HCT116 (cell line): ENCODE results near the gene IL21R. TPM values are rescaled to one million over a fixed set of nuclear protein-coding genes. Genes with fewer than 3 reads are reported as not detected.
A peak's percentile ranks its signal among the peaks of the same experiment; 100 is the strongest.

Source experiments
- ATAC-seq: fragments of 200-7000 bp; cut with Tn5 transposase; 2 replicates; pipeline ENCODE4 v1.9.1; 2020; ENCODE audit warnings: mild to moderate bottlenecking, moderate library complexity
- BruUV-seq: library from RNA; stranded (reverse); fragments of 400-500 nt; replicated peaks from 2 replicates; lab custom pipeline; 2021; lab: Mats Ljungman, UMichigan
- CTCF ChIA-PET: fragments of 300-600 bp; sonication (Branson Sonifier 250); formaldehyde crosslinking; loops from one replicate; lab custom pipeline; 2021; ENCODE audit warnings: antibody characterized with exemption; lab: Charles Lee
- POLR2A ChIA-PET: fragments of 300-600, 350-600 bp; sonication (Branson Sonifier 250); formaldehyde crosslinking; loops from one replicate; lab custom pipeline; 2021; ENCODE audit warnings: antibody characterized with exemption; lab: Charles Lee
- RAD21 ChIA-PET, 2 experiments: fragments of 300-600 bp; sonication (Branson Sonifier 250); formaldehyde crosslinking; loops; one replicate each; lab custom pipeline; 2023; ENCODE audit warnings: low total read pairs in 2 of 2; ENCODE audit not compliant: uncharacterized antibody in 2 of 2, unreplicated experiment in 2 of 2, low non-redundant PET in 1 of 2; lab: Charles Lee
- DNase-seq: peaks from one replicate; pipeline ENCODE4 v3.0.0-alpha.2; 2010; ENCODE audit warnings: low read depth, low spot score
- H2AFZ ChIP-seq: fragments of 200-600 bp; shearing (Covaris generic), sonication (generic); 2 replicates; pipeline ENCODE4 v1.6.1; 2017; ENCODE audit warnings: low read depth, mixed run types, mixed read lengths, antibody characterized with exemption, low read length; ENCODE audit not compliant: poor library complexity, severe bottlenecking
- H3K27ac ChIP-seq: 2 replicates; pipeline ENCODE4 v1.5.1; 2012; ENCODE audit warnings: low read depth, low read length
- H3K27me3 ChIP-seq: fragments of 200-600 bp; sonication (generic); 2 replicates; pipeline ENCODE4 v1.6.1; 2016; ENCODE audit warnings: mixed run types, low read length, mixed read lengths; ENCODE audit not compliant: insufficient read depth
- H3K36me3 ChIP-seq, 2 experiments: fragments of 200-500 bp in 1 of 2; fragments of 200-600 bp in 1 of 2; sonication (Bioruptor generic) in 1 of 2; sonication (generic) in 1 of 2; 2 replicates each; pipeline versions ENCODE4 v1.5.1 to v1.6.1; 2014 to 2016; ENCODE audit warnings: low read length in 2 of 2, inconsistent platforms in 1 of 2, mixed read lengths in 1 of 2, mixed run types in 1 of 2; ENCODE audit not compliant: insufficient read depth in 2 of 2, control insufficient read depth in 1 of 2
- H3K4me1 ChIP-seq, 2 experiments: fragments of 200-600 bp in 1 of 2; sonication (generic) in 1 of 2; 2 replicates each; pipeline versions ENCODE4 v1.5.1 to v1.6.1; 2012 to 2017; ENCODE audit warnings: low read length in 2 of 2, inconsistent platforms in 1 of 2, mild to moderate bottlenecking in 1 of 2, mixed read lengths in 1 of 2, mixed run types in 1 of 2, moderate library complexity in 1 of 2; ENCODE audit not compliant: insufficient read depth in 2 of 2, control insufficient read depth in 1 of 2
- H3K4me2 ChIP-seq: fragments of 200-600 bp; sonication (generic); 2 replicates; pipeline ENCODE4 v1.6.1; 2017; ENCODE audit warnings: mixed run types, low read length, mixed read lengths
- H3K4me3 ChIP-seq, 2 experiments: fragments of 200-600 bp in 1 of 2; sonication (generic) in 1 of 2; replicated peaks in 1 of 2; 2 replicates each; pipeline ENCODE4 v1.5.1; 2011 to 2016; ENCODE audit warnings: low read length in 2 of 2, control low read depth in 1 of 2, low read depth in 1 of 2, mild to moderate bottlenecking in 1 of 2, mixed read lengths in 1 of 2, mixed run types in 1 of 2
- H3K79me2 ChIP-seq: fragments of 200-600 bp; sonication (generic); 2 replicates; pipeline ENCODE4 v1.6.1; 2017; ENCODE audit warnings: mild to moderate bottlenecking, mixed run types, low read length, moderate library complexity, mixed read lengths; ENCODE audit not compliant: insufficient read depth
- H3K9ac ChIP-seq: fragments of 200-600 bp; sonication (generic); 2 replicates; pipeline ENCODE4 v1.6.1; 2016; ENCODE audit warnings: low read length, mixed read lengths
- H3K9me2 ChIP-seq: fragments of 200-600 bp; sonication (generic), shearing (Covaris generic); 2 replicates; pipeline ENCODE4 v1.6.1; 2017; ENCODE audit warnings: mixed run types, mild to moderate bottlenecking, moderate library complexity; ENCODE audit not compliant: insufficient read depth
- H3K9me3 ChIP-seq, 2 experiments: fragments of 200-500 bp in 1 of 2; fragments of 200-600 bp in 1 of 2; sonication (Bioruptor generic) in 1 of 2; sonication (generic) in 1 of 2; 2 replicates each; pipeline ENCODE4 v1.6.1; 2014 to 2017; ENCODE audit warnings: low read length in 2 of 2, mixed read lengths in 2 of 2, inconsistent platforms in 1 of 2, low read depth in 1 of 2, mild to moderate bottlenecking in 1 of 2, mixed run types in 1 of 2, moderate library complexity in 1 of 2; ENCODE audit not compliant: control insufficient read depth in 1 of 2, insufficient read depth in 1 of 2
- H4K20me1 ChIP-seq: fragments of 200-600 bp; sonication (generic), shearing (Covaris generic); 2 replicates; pipeline ENCODE4 v1.6.1; 2017; ENCODE audit warnings: mixed run types, mild to moderate bottlenecking, moderate library complexity; ENCODE audit not compliant: insufficient read depth
- CBX3 ChIP-seq: IDR thresholded peaks from 2 replicates; pipeline ENCODE4 v1.6.1; 2012; ENCODE audit warnings: low read depth
- CEBPB ChIP-seq: IDR thresholded peaks from 2 replicates; pipeline ENCODE4 v1.6.1; 2012; ENCODE audit warnings: low read depth
- EZH2phosphoT487 ChIP-seq: fragments of 200-600 bp; IDR thresholded peaks from 2 replicates; pipeline ENCODE4 v1.6.1; 2018; ENCODE audit warnings: antibody characterized with exemption, borderline replicate concordance
- SIN3A ChIP-seq: IDR thresholded peaks from 2 replicates; pipeline ENCODE4 v1.6.1; 2012; ENCODE audit warnings: low read depth
- SRF ChIP-seq: IDR thresholded peaks from 2 replicates; pipeline ENCODE4 v1.6.1; 2012; ENCODE audit warnings: low read depth
- YY1 ChIP-seq: IDR thresholded peaks from 2 replicates; pipeline ENCODE4 v1.6.1; 2011; ENCODE audit warnings: low read length, low read depth, moderate library complexity, mild to moderate bottlenecking; ENCODE audit not compliant: insufficient replicate concordance; ENCODE audit errors: extremely low read depth
- ZFX ChIP-seq: fragments of 450-650 bp; IDR thresholded peaks from 2 replicates; pipeline ENCODE4 v1.6.1; 2017
- intact Hi-C: fragments of 100-400 bp; cut with micrococcal nuclease; formaldehyde crosslinking; loops from 2 replicates; pipeline ENCODE4 v1.10.0; 2022
- total RNA-seq: library from RNA; stranded (reverse); gene quantifications from one replicate; pipeline ENCODE4 v1.2.1, GENCODE V29; 2021; ENCODE audit not compliant: unreplicated experiment
- TF ChIP-seq, protein P1 (sequence below), 3 experiments: fragments of 200-600 bp in 1 of 3; sonication (generic) in 1 of 3; IDR thresholded peaks in 2 of 3; conservative IDR thresholded peaks in 1 of 3; 2 replicates each; pipeline ENCODE4 v1.5.1; 2012 to 2017; ENCODE audit warnings: low read depth in 2 of 3, low read length in 2 of 3, antibody characterized with exemption in 1 of 3, borderline replicate concordance in 1 of 3, control low read depth in 1 of 3, mild to moderate bottlenecking in 1 of 3, mixed read lengths in 1 of 3, mixed run types in 1 of 3, moderate library complexity in 1 of 3; ENCODE audit not compliant: insufficient read depth in 1 of 3
- TF ChIP-seq, protein P2 (sequence below): IDR thresholded peaks from 2 replicates; pipeline ENCODE4 v1.6.1; 2012; ENCODE audit warnings: low read depth

IL21R gene
- total RNA-seq, 1 experiment from 2014 or later: 1.2 TPM

DNA sequence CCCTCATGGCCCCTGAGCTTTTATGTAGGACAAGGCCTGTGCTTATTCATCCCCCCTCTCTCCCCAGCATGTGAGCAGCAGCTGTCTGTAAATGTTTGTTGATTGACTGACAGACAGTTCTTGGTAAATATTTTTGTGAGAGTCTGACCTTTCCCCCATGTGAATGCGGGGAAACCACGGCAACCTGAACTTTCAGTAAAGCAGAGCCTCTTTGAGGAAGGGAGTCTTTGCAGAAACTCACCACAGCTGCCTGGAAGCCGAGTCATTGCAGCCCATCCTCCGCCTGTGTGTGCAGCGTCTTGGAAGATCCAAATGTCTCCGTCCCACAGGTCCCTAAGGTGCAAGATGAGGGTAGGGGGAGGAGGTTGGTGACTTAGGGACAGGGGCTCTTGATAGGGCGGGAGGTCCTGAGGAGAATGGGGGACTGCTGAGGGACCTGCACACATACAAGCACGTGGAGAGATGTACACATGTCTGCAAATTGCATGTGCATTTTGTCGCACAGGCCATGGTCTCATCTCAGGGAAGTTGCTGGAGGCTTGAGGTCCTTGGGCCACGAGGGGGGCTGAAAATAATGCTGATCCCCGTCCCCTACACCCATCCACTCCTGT, 23.0 kb upstream of the IL21R start:
- H3K4me1 ChIP-seq: peaks cover 6 to 16% of the 10 kb centered on the region in 2 experiments; a peak in 3 of 4 replicates
- no peak for ATAC-seq
- no peaks in the 10 kb centered on the region for H3K9me3 ChIP-seq
- no peak for DNase-seq
- no peak overlapping the region for H2AFZ ChIP-seq
- H3K79me2 ChIP-seq: no peaks in the 10 kb centered on the region
- BruUV-seq: no TSS peak
- ChIA-PET CTCF (no interaction called here), POLR2A (no interaction called here), RAD21 (no interaction called here)
- TF ChIP-seq, protein P1, sequence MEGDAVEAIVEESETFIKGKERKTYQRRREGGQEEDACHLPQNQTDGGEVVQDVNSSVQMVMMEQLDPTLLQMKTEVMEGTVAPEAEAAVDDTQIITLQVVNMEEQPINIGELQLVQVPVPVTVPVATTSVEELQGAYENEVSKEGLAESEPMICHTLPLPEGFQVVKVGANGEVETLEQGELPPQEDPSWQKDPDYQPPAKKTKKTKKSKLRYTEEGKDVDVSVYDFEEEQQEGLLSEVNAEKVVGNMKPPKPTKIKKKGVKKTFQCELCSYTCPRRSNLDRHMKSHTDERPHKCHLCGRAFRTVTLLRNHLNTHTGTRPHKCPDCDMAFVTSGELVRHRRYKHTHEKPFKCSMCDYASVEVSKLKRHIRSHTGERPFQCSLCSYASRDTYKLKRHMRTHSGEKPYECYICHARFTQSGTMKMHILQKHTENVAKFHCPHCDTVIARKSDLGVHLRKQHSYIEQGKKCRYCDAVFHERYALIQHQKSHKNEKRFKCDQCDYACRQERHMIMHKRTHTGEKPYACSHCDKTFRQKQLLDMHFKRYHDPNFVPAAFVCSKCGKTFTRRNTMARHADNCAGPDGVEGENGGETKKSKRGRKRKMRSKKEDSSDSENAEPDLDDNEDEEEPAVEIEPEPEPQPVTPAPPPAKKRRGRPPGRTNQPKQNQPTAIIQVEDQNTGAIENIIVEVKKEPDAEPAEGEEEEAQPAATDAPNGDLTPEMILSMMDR (IDR thresholded peaks at IDR 0.05 in 2 of 3, conservative IDR thresholded peaks at IDR 0.05 in 1 of 3; ENCODE audit: borderline replicate concordance in 1 of 3, insufficient read depth in 1 of 3, low read depth in 2 of 3, low read length in 2 of 3): no peak
- TF ChIP-seq SIN3A (no peak), SRF (no peak), CBX3 (no peak), CEBPB (no peak), ZFX (no peak), EZH2phosphoT487 (no peak), YY1 (no peak)
- TF ChIP-seq, protein P2, sequence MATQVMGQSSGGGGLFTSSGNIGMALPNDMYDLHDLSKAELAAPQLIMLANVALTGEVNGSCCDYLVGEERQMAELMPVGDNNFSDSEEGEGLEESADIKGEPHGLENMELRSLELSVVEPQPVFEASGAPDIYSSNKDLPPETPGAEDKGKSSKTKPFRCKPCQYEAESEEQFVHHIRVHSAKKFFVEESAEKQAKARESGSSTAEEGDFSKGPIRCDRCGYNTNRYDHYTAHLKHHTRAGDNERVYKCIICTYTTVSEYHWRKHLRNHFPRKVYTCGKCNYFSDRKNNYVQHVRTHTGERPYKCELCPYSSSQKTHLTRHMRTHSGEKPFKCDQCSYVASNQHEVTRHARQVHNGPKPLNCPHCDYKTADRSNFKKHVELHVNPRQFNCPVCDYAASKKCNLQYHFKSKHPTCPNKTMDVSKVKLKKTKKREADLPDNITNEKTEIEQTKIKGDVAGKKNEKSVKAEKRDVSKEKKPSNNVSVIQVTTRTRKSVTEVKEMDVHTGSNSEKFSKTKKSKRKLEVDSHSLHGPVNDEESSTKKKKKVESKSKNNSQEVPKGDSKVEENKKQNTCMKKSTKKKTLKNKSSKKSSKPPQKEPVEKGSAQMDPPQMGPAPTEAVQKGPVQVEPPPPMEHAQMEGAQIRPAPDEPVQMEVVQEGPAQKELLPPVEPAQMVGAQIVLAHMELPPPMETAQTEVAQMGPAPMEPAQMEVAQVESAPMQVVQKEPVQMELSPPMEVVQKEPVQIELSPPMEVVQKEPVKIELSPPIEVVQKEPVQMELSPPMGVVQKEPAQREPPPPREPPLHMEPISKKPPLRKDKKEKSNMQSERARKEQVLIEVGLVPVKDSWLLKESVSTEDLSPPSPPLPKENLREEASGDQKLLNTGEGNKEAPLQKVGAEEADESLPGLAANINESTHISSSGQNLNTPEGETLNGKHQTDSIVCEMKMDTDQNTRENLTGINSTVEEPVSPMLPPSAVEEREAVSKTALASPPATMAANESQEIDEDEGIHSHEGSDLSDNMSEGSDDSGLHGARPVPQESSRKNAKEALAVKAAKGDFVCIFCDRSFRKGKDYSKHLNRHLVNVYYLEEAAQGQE: no peak
- H3K4me3 ChIP-seq: no peak overlapping the region
- H4K20me1 ChIP-seq: no peaks in the 10 kb centered on the region
- intact Hi-C loops: no loop called here
- H3K4me2 ChIP-seq: 0 out of 2 replicates have a peak overlapping the region, but pooled peaks have one; percentile 25
- H3K27me3 ChIP-seq: no peaks in the 10 kb centered on the region
- H3K9me2 ChIP-seq: no peaks in the 10 kb centered on the region
- no peaks in the 10 kb centered on the region for H3K36me3 ChIP-seq
- H3K9ac ChIP-seq: no peak overlapping the region
- no peak overlapping the region for H3K27ac ChIP-seq
